GM10847 (cell line): Measurements from ENCODE around the gene CRYL1.

Source experiments
- POLR2A ChIP-seq: IDR thresholded peaks from 2 replicates; pipeline ENCODE4 v1.6.1; 2011; ENCODE audit not compliant: insufficient read length; ENCODE audit errors: extremely low read depth

The CRYL1 gene

DNA sequence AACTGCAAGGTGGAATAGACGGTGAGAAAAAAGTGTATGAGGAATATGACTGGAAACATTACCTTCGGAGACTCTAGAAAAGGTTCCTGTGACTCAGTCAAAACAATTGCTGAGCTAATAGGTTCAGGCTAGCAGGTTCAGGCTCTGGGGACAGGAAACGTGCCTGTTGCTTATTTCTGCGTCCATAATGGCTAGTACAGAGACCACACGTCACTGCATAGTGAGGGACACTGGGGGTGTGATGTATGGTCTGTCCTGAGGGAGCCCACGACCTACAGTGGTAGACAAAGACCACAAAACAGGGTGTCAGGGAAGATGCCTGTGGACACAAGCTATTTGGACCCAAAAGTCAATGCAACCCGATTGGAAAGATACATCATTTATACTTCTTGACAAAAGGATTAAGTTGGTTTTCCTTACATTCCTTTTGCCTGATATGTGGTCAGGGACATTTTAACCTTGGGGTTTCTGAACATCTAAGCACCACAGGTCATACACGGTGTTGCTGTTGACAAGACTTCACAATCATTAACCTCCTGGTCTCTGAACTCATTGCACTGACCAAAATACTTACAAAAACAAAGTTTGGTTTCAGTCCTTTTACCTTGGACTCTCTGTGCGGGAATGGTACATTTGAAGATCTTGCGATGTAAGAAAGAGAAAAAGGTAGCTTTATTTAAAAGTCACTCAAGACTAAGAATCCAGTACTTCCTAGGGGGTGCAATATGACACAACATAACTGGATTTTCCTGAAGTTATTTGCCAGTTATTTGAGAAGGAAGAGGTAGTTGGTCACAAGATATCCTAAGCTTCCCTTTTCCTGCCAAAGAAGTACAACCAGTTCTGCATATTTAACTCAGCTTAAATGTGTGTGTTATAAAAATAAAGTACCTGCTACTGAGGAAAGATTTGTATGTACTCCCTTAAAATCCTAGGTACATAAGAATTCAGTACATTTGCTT lies 20.0 kb downstream of the CRYL1 start:
- no peak for TF ChIP-seq POLR2A

DNA sequence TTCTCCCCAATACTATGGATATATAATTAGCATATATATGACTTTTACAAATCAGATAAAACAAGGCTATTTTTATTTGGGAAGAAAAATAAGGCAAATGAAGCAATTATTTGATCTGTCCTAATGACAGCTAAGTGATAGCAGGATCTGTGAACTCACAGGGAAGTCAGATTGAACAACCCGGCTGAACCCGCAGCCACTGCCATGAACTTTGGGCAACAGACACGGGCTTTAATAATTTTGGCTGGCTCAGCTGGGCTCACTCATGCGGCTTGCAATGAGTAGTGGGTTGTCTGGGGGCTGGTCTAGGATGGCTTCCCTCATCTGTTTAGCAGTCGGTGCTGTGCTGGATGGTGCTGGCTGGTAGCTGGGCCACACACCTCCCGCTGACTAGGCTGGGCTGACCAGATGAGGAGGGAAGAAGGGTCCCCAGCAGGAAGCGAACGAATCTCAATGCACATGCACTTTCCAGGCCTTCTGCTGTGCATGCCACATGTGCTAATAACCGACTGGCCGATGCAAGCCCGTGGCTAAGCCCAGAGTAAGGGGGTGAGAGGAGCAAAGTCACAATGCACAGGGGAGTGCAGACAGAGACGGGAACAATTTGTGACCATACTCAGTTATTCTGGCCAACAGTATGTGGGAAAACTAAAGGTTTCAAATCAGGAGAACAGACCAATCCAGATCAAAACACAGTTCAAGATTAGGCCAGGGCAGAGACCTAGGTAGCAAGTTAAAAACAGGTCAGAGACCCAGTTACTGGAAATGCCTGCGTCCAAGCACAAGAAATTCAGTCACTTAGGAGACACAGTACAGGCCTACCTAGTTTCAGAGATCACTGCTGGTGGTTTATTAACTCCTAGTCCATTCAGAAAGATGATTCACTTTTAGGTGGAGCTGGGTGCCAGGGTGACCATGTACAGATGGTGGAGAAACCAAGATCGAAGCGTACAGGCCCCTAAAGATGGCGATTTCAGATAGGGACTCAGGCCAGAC lies 22.3 kb downstream of the CRYL1 start:
- TF ChIP-seq POLR2A: no peak

DNA sequence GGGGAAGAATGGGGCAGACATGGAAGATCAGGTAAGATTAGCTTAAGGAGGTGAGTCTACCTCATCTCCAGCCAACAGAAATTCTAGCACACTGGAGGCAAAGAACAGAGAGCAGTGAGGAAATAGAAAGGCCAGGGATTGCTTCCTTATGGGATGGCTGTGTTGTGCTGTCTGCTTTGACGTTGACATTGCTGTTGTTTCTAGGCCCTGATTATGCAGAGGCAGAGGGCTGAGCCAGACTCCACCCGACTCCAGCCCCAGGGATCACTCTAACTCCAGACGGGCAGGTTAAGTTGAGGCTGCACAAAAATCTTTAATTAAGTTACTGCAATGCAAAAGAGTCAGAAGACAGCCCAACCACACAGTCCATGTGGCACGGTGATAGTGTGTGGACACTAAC lies 24.1 kb downstream of the CRYL1 start:
- TF ChIP-seq POLR2A: no peak

DNA sequence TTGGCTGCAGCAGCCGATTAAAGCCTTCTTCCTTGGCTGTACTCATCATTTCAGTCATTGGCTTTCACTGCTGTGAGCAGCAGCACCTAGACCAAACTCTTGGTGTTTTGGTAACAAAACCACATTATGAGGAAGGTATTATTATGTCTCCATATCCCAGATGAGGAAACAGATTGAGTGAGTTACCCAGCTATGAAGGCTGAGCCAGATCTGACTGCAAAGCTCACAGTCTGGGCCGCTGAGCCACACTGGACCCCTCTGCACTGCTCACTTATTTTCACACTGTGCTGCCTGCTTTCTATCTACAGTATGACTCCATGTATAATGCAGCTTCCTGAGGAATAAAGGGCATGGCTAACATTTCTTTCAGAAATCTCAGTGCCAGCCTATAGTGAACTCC lies 24.5 kb downstream of the CRYL1 start:
- TF ChIP-seq POLR2A: no peak

DNA sequence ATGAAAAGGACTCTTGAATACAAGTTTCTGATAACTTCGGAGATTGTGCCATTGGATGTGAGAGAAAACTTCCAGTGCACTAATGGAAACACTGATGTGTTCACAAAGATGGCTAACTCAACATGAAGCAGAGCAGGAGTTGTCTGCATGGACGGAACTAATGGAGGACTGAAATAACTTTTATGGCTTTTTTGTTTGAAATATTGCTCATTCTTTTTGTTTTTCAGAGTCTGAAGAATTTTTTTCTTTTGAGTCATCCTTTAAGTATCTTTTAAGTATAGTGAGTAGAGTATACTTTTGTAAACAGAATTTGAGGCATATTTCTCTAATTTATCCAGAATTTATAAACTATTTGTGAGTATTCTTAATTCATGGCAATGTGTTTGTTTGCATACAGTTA lies 25.7 kb downstream of the CRYL1 start:
- TF ChIP-seq POLR2A: no peak

DNA sequence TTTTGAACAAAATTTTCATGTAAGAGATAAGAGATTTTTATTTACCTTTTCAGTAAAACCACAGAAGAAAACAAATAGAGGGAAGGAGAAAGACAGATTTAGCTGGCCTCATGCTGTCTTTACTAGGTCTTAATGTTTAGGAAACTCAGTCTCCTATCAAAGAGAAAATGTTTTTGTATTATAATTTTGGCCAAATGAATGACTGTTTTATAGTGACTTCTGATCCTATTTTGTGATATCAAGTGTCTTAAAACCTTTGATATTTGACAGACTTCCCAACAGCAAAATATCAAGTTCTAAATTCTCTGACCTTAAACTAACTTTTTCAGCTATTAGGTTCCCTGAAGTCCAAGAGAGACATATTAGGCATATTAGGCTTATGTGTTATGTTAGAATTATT lies 27.0 kb downstream of the CRYL1 start:
- TF ChIP-seq POLR2A: no peak

DNA sequence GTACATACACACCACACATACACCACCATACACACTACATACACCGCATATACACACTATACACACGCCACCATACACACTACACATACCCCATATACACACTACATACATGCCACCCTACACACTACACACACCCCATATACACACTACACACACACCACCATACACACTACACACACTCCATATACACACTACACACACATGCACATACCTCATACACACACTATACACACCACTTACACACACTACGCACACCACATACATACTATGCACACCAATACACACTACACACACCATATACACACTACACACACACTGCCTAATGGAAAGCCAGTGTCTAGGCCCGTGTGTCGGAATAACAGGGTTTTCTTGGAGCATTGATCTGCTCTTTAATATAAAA lies 27.5 kb downstream of the CRYL1 start:
- TF ChIP-seq POLR2A: no peak

DNA sequence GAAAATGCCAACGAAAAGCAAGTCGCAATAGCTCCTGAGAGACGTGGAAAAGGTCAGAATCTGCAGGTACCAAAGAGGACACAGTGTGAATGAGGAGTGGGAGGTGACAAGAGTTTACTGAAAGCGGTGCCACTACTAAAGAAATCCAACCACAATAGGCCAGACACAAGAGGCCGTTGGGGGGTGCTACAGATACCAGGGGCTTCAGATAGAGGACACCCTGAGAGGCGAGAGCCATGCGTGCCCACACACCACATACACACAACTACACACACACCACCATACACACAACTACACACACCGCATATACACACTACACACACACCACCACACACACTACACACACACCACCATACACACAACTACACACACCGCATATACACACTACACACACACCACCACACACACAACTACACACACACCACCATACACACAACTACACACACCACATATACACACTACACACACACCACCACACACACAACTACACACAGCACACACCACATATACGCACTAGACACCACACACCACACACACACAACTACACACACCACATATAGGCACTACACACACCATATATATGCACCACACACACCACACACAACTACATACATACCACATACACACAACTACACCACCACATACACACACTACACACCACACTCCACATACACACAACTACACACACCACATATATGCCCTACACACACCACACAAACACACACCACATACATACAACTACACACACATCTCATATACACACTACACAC lies 28.5 kb downstream of the CRYL1 start:
- TF ChIP-seq POLR2A: no peak

DNA sequence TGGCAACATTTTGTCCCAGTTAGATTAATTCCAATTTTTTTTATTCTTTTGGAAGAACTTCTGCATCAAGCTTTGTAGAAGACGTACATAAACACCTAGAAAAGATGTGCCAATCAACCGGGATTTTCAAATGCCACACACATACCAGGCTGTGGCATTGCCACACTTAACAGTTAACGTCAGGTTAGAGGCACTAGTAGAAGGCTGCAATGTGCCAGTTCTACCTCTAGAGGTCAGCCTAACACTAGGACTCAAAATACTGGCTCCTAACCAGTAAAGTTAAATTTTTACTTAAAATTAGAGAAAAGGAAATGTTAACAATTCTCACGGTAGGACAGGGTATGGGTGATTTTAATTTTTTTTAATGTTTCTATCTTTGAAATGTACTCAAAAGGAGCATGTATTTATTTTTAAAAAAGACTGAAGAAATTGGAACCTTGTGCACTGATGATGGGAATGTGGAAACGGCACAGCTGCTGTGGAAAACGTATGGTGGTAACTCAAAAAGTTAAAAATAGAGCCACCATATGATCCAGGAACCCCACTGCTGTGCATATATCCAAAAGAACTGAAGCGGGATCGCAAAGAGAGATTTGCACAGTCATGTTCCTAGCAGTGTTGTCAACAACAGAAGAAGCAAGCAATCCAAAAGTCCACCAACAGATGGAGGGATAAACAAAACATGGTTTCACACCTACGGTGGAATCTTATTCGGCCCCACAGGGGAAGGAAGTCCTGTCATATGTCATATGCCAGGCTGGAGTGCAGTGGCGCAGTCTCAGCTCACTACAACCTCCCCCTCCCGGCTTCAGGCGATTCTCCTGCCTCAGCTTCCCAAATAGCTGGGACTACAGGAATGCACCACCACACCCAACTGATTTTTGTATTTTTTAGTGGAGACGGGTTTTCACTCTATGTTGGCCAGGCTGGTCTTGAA lies 30.3 kb downstream of the CRYL1 start:
- TF ChIP-seq POLR2A: no peak

DNA sequence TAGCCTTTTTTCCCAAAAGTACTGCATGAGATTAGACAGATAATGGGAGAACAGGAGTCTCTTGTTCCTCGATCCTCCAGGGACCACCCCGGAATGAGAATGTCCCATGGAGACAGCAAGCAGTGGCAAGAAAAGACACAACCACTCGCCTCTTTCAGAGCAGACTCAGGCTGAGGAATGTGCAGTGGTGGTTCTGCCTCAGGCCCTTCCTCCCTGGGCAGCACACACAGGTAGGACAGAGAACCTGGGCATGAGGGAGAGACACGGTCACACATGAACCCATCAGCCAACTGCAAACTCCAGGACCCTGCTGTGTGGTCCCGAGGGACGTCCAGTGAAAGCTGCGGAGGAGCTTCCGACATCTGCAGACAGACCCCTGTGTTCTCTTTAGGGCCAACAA lies 31.0 kb downstream of the CRYL1 start:
- no peak for TF ChIP-seq POLR2A

DNA sequence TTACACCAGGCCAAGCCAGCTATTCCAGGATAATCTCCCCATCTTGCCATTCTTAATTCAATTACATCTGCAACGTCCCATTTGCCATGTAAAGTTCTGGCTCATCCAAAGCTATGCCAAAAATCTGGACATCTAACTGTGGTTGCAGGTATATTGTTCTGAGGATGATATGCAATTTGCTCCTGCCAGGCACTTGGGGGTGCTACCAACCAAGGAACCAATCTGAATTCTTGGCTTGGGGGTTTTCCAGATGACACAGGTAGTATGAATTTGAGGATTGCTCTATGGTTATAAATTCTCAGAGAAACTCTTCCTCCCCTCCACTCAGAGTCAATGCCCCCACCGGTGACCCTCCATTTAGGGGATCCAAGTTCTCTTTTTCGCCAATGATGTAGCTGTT lies 33.0 kb downstream of the CRYL1 start:
- no peak for TF ChIP-seq POLR2A

DNA sequence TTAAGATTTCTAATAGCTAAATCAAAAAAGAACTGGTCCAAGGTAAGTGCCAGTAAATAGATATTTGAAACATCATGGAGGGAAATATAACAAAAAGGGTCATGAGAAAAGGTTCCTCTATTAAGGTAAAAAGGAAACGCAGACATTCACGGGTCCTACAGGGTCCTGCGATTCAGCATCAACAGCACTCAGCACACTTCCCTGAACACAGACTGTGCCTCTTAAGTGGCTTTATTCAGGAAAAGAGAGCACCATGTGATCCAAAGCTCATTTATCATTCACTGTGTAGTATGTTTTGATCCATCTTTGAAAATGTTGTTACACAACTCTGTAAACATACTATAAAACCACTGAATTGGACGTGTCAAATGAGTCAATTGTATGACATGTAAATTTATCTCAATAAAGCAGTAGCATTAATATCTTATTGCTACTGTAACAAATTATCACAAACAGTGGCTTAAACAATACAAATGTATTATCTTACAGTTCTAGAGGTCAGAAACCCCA lies 33.7 kb downstream of the CRYL1 start:
- TF ChIP-seq POLR2A: no peak

DNA sequence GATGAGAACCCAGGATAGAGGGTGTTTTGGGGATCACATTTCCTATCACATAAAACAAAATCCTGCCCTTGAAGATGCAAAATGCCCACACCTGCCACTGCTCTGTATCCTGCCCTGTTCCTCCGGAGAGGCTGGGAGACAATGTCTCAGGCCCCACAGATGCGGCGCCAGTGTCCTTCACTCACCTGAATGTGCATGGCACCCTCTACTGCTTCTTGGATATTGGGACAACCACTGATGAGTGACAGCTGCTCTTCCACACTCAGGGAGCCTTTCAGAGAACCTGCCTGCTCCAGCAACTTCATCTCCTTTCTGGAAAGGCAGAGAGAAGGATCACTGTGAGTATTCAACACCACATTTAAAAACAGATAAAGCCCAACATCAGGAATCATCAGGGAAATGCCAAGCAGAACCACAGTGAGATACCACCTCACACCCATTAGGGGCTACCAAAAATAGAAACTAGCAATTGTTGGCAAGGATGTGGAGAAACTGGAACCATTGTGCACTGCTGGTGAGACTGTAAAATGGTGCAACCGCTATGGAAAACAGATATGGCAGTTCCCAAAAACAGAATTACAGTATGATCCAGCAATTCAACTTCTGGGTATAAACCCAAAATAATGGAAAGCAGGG lies 36.4 kb downstream of the CRYL1 start:
- no peak for TF ChIP-seq POLR2A
